GM12878 (cell line): Measurements from ENCODE around the gene CSNK1G3. TPM values are rescaled to one million over a fixed set of nuclear protein-coding genes. Genes with fewer than 3 reads are reported as not detected.
A peak's percentile ranks its signal among the peaks of the same experiment; 100 is the strongest.

ENCODE experiments used
- ATAC-seq: fragments of 200-7000 bp; cut with Tn5 transposase; 3 replicates; pipeline ENCODE4 v1.9.1; 2020; ENCODE audit warnings: mild to moderate bottlenecking, moderate library complexity
- BruUV-seq: library from RNA; stranded (reverse); fragments of 400-500 nt; replicated peaks from 2 replicates; lab custom pipeline; 2021; lab: Mats Ljungman, UMichigan
- CTCF ChIA-PET: fragments of 300-600 bp; sonication (Branson Sonifier 250); formaldehyde crosslinking; extraction: SDS; loops from one replicate; lab custom pipeline; 2021; ENCODE audit warnings: inconsistent platforms; lab: Yijun Ruan, JAX
- POLR2A ChIA-PET: fragments of 350-600 bp; formaldehyde crosslinking; extraction: SDS; loops from one replicate; lab custom pipeline; 2021; ENCODE audit warnings: inconsistent platforms; lab: Charles Lee
- RAD21 ChIA-PET: fragments of 300-600 bp; sonication (Branson Sonifier 250); formaldehyde crosslinking; loops from one replicate; lab custom pipeline; 2023; ENCODE audit warnings: antibody characterized with exemption; ENCODE audit not compliant: unreplicated experiment; lab: Charles Lee
- SMC1A ChIA-PET: fragments of 300-600 bp; sonication (Branson Sonifier 250); formaldehyde crosslinking; loops from one replicate; lab custom pipeline; 2023; ENCODE audit not compliant: unreplicated experiment, uncharacterized antibody; lab: Charles Lee
- DNase-seq: peaks from one replicate; pipeline ENCODE4 v3.0.0-alpha.2; 2011; ENCODE audit warnings: low read depth, low spot score
- FAIRE-seq: peaks from 3 replicates; lab custom pipeline; 2011; peaks lifted over from hg19 to GRCh38; lab: Jason Lieb, UNC
- H2AFZ ChIP-seq: 2 replicates; pipeline ENCODE4 v1.6.0; 2011; ENCODE audit warnings: low read depth, low read length, control low read depth; ENCODE audit not compliant: control insufficient read depth
- H3K27ac ChIP-seq: 2 replicates; pipeline ENCODE4 v1.5.1; 2011; ENCODE audit warnings: control low read depth; ENCODE audit not compliant: control insufficient read depth, insufficient read depth
- H3K27me3 ChIP-seq, 2 experiments: replicated peaks in 1 of 2; 2 replicates each; pipeline versions ENCODE4 v1.6.0 to v1.6.1; 2011; ENCODE audit warnings: low read length in 1 of 2; ENCODE audit not compliant: control insufficient read depth in 2 of 2, insufficient read depth in 2 of 2
- H3K36me3 ChIP-seq, 2 experiments: 2 replicates each; pipeline ENCODE4 v1.5.1; 2011; ENCODE audit warnings: low read length in 1 of 2; ENCODE audit not compliant: control insufficient read depth in 2 of 2, insufficient read depth in 2 of 2
- H3K4me1 ChIP-seq: 2 replicates; pipeline ENCODE4 v1.6.1; 2011; ENCODE audit warnings: mild to moderate bottlenecking, low read length, moderate library complexity, mixed read lengths; ENCODE audit not compliant: control insufficient read depth, insufficient read depth
- H3K4me2 ChIP-seq: 2 replicates; pipeline ENCODE4 v1.6.0; 2011; ENCODE audit warnings: control low read depth; ENCODE audit not compliant: control insufficient read depth, insufficient read depth
- H3K4me3 ChIP-seq: fragments of 200-600 bp; sonication (generic); 2 replicates; pipeline ENCODE4 v1.5.1; 2016
- H3K79me2 ChIP-seq: 2 replicates; pipeline ENCODE4 v1.6.0; 2011; ENCODE audit warnings: low read length; ENCODE audit not compliant: control insufficient read depth, insufficient read depth
- H3K9ac ChIP-seq: 2 replicates; pipeline ENCODE4 v1.8.0; 2011; ENCODE audit warnings: low read length, control low read depth, mixed read lengths; ENCODE audit not compliant: control insufficient read depth, insufficient read depth
- H3K9me3 ChIP-seq: replicated peaks from 3 replicates; pipeline ENCODE4 v1.5.1; 2011; ENCODE audit warnings: mild to moderate bottlenecking, low read length; ENCODE audit not compliant: control insufficient read depth, insufficient read depth
- H4K20me1 ChIP-seq: 2 replicates; pipeline ENCODE4 v1.6.0; 2011; ENCODE audit not compliant: control insufficient read depth, insufficient read depth
- BHLHE40 ChIP-seq, 2 experiments: fragments of 450-650 bp in 1 of 2; IDR thresholded peaks; 2 replicates each; pipeline ENCODE4 v1.6.1; 2011 to 2017; ENCODE audit warnings: low read depth in 2 of 2, borderline replicate concordance in 1 of 2, improper control_type of control experiment in 1 of 2, low read length in 1 of 2, mild to moderate bottlenecking in 1 of 2
- CBX3 ChIP-seq: fragments of 200-600 bp; sonication (generic); IDR thresholded peaks from 2 replicates; pipeline ENCODE4 v1.6.1; 2016; ENCODE audit warnings: low read depth, borderline replicate concordance
- FOXM1 ChIP-seq: IDR thresholded peaks from 2 replicates; pipeline ENCODE4 v1.6.1; 2012; ENCODE audit warnings: low read depth, mild to moderate bottlenecking, inconsistent platforms, low read length, moderate library complexity
- NFYB ChIP-seq: IDR thresholded peaks from 2 replicates; pipeline ENCODE4 v1.6.1; 2011; ENCODE audit warnings: low read depth, mild to moderate bottlenecking, low read length, improper control_type of control experiment, moderate library complexity; ENCODE audit not compliant: insufficient read depth
- NRF1 ChIP-seq: conservative IDR thresholded peaks from 2 replicates; pipeline ENCODE4 v1.6.1; 2011; ENCODE audit warnings: mild to moderate bottlenecking, low read depth, low read length, improper control_type of control experiment
- RB1 ChIP-seq: fragments of 450-650 bp; formaldehyde crosslinking; IDR thresholded peaks from 2 replicates; pipeline ENCODE4 v1.6.1; 2017; ENCODE audit warnings: mild to moderate bottlenecking, borderline replicate concordance
- RUNX3 ChIP-seq: IDR thresholded peaks from 2 replicates; pipeline ENCODE4 v1.6.1; 2012; ENCODE audit warnings: low read length, inconsistent platforms
- SMC3 ChIP-seq: IDR thresholded peaks from 2 replicates; pipeline ENCODE4 v1.6.1; 2011; ENCODE audit warnings: low read length, improper control_type of control experiment, borderline replicate concordance
- SUZ12 ChIP-seq: fragments of 200-600 bp; sonication (generic); IDR thresholded peaks from one replicate; pipeline ENCODE4 v1.6.1; 2018; ENCODE audit warnings: antibody characterized with exemption, mild to moderate bottlenecking; ENCODE audit not compliant: unreplicated experiment
- TAF1 ChIP-seq: IDR thresholded peaks from 2 replicates; pipeline ENCODE4 v1.6.1; 2011; ENCODE audit warnings: mild to moderate bottlenecking, low read depth, low read length, borderline replicate concordance
- TARDBP ChIP-seq: IDR thresholded peaks from 2 replicates; pipeline ENCODE4 v1.6.1; 2016; ENCODE audit warnings: borderline replicate concordance
- TBL1XR1 ChIP-seq: IDR thresholded peaks from 2 replicates; pipeline ENCODE4 v1.6.1; 2012; ENCODE audit warnings: low read depth, low read length, improper control_type of control experiment
- TCF7 ChIP-seq: IDR thresholded peaks from 2 replicates; pipeline ENCODE4 v1.6.1; 2014; ENCODE audit warnings: antibody characterized with exemption, borderline replicate concordance
- USF2 ChIP-seq: IDR thresholded peaks from 2 replicates; pipeline ENCODE4 v1.6.1; 2011; ENCODE audit warnings: low read depth, low read length, improper control_type of control experiment, borderline replicate concordance
- ZBTB33 ChIP-seq: fragments of 450-650 bp; IDR thresholded peaks from 2 replicates; pipeline ENCODE4 v1.6.1; 2017; ENCODE audit warnings: mild to moderate bottlenecking
- ZNF24 ChIP-seq: fragments of 450-650 bp; IDR thresholded peaks from 2 replicates; pipeline ENCODE4 v1.6.1; 2017; ENCODE audit warnings: antibody characterized with exemption, mild to moderate bottlenecking
- ZNF384 ChIP-seq: IDR thresholded peaks from 2 replicates; pipeline ENCODE4 v1.6.1; 2012; ENCODE audit warnings: low read depth, mild to moderate bottlenecking, low read length, improper control_type of control experiment, borderline replicate concordance
- ZZZ3 ChIP-seq: IDR thresholded peaks from 2 replicates; pipeline ENCODE4 v1.6.1; 2011; ENCODE audit warnings: low read depth; ENCODE audit not compliant: control insufficient read depth, insufficient read length
- WGBS: methylation state at CpG from one replicate; pipeline ENCODE4 v1.1.6; 2016; ENCODE audit warnings: low lambda C conversion rate; ENCODE audit not compliant: insufficient replicate concordance, insufficient coverage; ENCODE audit errors: missing lambda C conversion rate; 5-methylcytosine and 5-hydroxymethylcytosine counted together
- in situ Hi-C: fragments of 300-500 bp; cut with MboI; formaldehyde crosslinking; loops from 9 replicates; pipeline ENCODE4 v1.14.3; 2018; ENCODE audit warnings: mixed read lengths
- intact Hi-C: fragments of 100-400 bp; cut with micrococcal nuclease; formaldehyde crosslinking; loops from one replicate; pipeline ENCODE4 v1.14.2; 2022; ENCODE audit not compliant: unreplicated experiment
- polyA plus RNA-seq, 11 experiments: library from polyadenylated mRNA; depleted of rRNA in 4 of 11; unstranded in 6 of 11; stranded (reverse) in 5 of 11; fragments of >200 nt; fragmentation: Nextera tagmentation in 4 of 11; fragmentation: Illumina TruSeq in 1 of 11; extraction: Ambion mirVana in 4 of 11; extraction: Trizol in 1 of 11; gene quantifications; 1 replicate in 1 of 11; 2 replicates in 10 of 11; pipeline versions ENCODE4 v1.2.1 to v1.2.3, GENCODE V29; 2011 to 2016; ENCODE audit warnings: inconsistent platforms in 2 of 11, missing spikeins in 2 of 11, low read depth in 1 of 11
- total RNA-seq, 4 experiments: library from RNA; depleted of rRNA in 3 of 4; stranded (reverse); fragments of >200 nt in 3 of 4; fragmentation: Illumina TruSeq in 1 of 4; extraction: Trizol in 1 of 4; gene quantifications; 2 replicates each; pipeline versions ENCODE4 v1.2.1 to v1.2.3, GENCODE V29; 2013 to 2021
- TF ChIP-seq, protein P1 (sequence below): fragments of 450-650 bp; IDR thresholded peaks from 2 replicates; pipeline ENCODE4 v1.6.1; 2017; ENCODE audit warnings: low read depth, mild to moderate bottlenecking, moderate library complexity

The CSNK1G3 gene
- total and polyA plus RNA-seq, 10 of the 15 experiments (the other 5 are each of a cell fraction or from before 2014, with no cell fraction given): 7.4 to 24.1 (median 17.9) TPM

GRCh38 chr5:123512611-123513461 lies 859 bp downstream of the CSNK1G3 start:
- FAIRE-seq: peak; percentile 75
- TF ChIP-seq CBX3: no peak
- TF ChIP-seq TAF1: no peak
- no peak for TF ChIP-seq RB1
- no peak for TF ChIP-seq SUZ12
- TF ChIP-seq, protein P1, sequence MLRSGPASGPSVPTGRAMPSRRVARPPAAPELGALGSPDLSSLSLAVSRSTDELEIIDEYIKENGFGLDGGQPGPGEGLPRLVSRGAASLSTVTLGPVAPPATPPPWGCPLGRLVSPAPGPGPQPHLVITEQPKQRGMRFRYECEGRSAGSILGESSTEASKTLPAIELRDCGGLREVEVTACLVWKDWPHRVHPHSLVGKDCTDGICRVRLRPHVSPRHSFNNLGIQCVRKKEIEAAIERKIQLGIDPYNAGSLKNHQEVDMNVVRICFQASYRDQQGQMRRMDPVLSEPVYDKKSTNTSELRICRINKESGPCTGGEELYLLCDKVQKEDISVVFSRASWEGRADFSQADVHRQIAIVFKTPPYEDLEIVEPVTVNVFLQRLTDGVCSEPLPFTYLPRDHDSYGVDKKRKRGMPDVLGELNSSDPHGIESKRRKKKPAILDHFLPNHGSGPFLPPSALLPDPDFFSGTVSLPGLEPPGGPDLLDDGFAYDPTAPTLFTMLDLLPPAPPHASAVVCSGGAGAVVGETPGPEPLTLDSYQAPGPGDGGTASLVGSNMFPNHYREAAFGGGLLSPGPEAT: peak; percentile 34; the same call in 1 of the 2 replicates
- no peak for TF ChIP-seq TCF7
- TF ChIP-seq TBL1XR1: no peak
- no peak for TF ChIP-seq NRF1
- no peak for TF ChIP-seq ZNF384
- no peak for TF ChIP-seq ZNF24
- TF ChIP-seq SMC3: no peak
- TF ChIP-seq FOXM1: no peak
- no peak for TF ChIP-seq USF2
- TF ChIP-seq ZZZ3: no peak
- no peak for TF ChIP-seq TARDBP
- TF ChIP-seq BHLHE40 (IDR thresholded peaks at IDR 0.05; ENCODE audit: borderline replicate concordance in 1 of 2, low read depth in 2 of 2, low read length in 1 of 2): no peak
- TF ChIP-seq ZBTB33: no peak
- TF ChIP-seq RUNX3: peak; percentile 13; the same call in 1 of the 2 replicates
- TF ChIP-seq NFYB: no peak

More at GRCh38 chr5:123512611-123513461, 859 bp downstream of the CSNK1G3 start:
- Histone ChIP-seq H3K4me1 (peaks cover 15% of the 10 kb centered on the region), H4K20me1 (no peaks in the 10 kb centered on the region), H3K4me3 (peak overlapping the region; percentile 82), H3K79me2 (peaks cover 53% of the 10 kb centered on the region), H2AFZ (peak overlapping the region; percentile 66), H3K9me3 (no peaks in the 10 kb centered on the region), H3K36me3 (no peaks in the 10 kb centered on the region), H3K27me3 (no peaks in the 10 kb centered on the region), H3K27ac (peak overlapping the region; percentile 83), H3K9ac (peak overlapping the region; percentile 72), H3K4me2 (peak overlapping the region; percentile 77)
- ChIA-PET RAD21 (interaction anchor here (0.5 to 4.8 kb wide), 11 partner anchors 13 to 98 kb away, joined by 3 to 30 read pairs (median 4); partner anchors contain the start of gene CEP120), SMC1A (interaction anchor here (0.9 to 3.7 kb wide), 15 partner anchors 10 to 98 kb away, joined by 3 to 27 read pairs (median 5); partner anchors contain the start of gene CEP120), CTCF (interaction anchor here (1.0 to 3.0 kb wide), 6 partner anchors 32 to 98 kb away, joined by 3 to 12 read pairs (median 5); partner anchors contain the start of gene CEP120), POLR2A (interaction anchor here (0.6 to 2.2 kb wide), 5 partner anchors 17 to 150 kb away, joined by 3 to 12 read pairs (median 5); partner anchors contain the start of gene CEP120)
- intact Hi-C loops: loop anchor here (1.0 to 2.0 kb wide), 4 partner anchors 36 to 98 kb away; partner anchors contain the start of gene CEP120
- no TSS peak for BruUV-seq
- under 1% methylated on average over 17 of the region's 50 CpGs for WGBS
- peak; percentile 39 for ATAC-seq
- in situ Hi-C loops: loop anchor here (10.0 kb wide), 1 partner anchor 68 kb away; no protein-coding TSS in a partner anchor
- DNase-seq: no peak
